HepG2 (cell line): Measurements from ENCODE around the gene GDE1. TPM values are rescaled to one million over a fixed set of nuclear protein-coding genes. Genes with fewer than 3 reads are reported as not detected.

Experiments used
- ARNT2 ChIP-seq: sonication (generic); formaldehyde crosslinking; IDR thresholded peaks from 2 replicates; pipeline ENCODE4 v1.8.0; 2022; ENCODE audit warnings: mild to moderate bottlenecking, low read depth, missing genetic modification reagents, moderate library complexity
- ATRX ChIP-seq: sonication (generic); formaldehyde crosslinking; IDR thresholded peaks from 2 replicates; pipeline ENCODE4 v1.4.0; 2020; ENCODE audit warnings: missing genetic modification reagents, borderline replicate concordance
- ELF1 ChIP-seq: sonication (generic); formaldehyde crosslinking; IDR thresholded peaks from 2 replicates; pipeline ENCODE4 v1.4.0; 2020; ENCODE audit warnings: missing genetic modification reagents
- FIP1L1 ChIP-seq: fragments of 200-400 bp; formaldehyde crosslinking; IDR thresholded peaks from 2 replicates; pipeline ENCODE4 v1.6.1; 2018; ENCODE audit warnings: low read depth, mild to moderate bottlenecking, low read length, moderate library complexity, borderline replicate concordance; ENCODE audit not compliant: insufficient read depth
- FOXP1 ChIP-seq, 2 experiments: fragments of 450-650 bp in 1 of 2; IDR thresholded peaks; 2 replicates each; pipeline ENCODE4 v1.6.1; 2017 to 2018; ENCODE audit warnings: antibody characterized with exemption in 1 of 2
- IKZF1 ChIP-seq: fragments of 450-650 bp; IDR thresholded peaks from 2 replicates; pipeline ENCODE4 v1.7.1; 2016
- MXD4 ChIP-seq: IDR thresholded peaks from 2 replicates; pipeline ENCODE4 v1.6.1; 2016; ENCODE audit warnings: mild to moderate bottlenecking, missing biosample characterization, missing genetic modification reagents
- NFKB2 ChIP-seq: sonication (generic); formaldehyde crosslinking; IDR thresholded peaks from 2 replicates; pipeline ENCODE4 v1.4.0; 2020; ENCODE audit warnings: missing genetic modification reagents, borderline replicate concordance
- ZNF12 ChIP-seq: sonication (generic); formaldehyde crosslinking; IDR thresholded peaks from 2 replicates; pipeline ENCODE4 v1.5.0; 2020; ENCODE audit warnings: missing genetic modification reagents
- ZNF230 ChIP-seq: sonication (generic); formaldehyde crosslinking; IDR thresholded peaks from 2 replicates; pipeline ENCODE4 v1.4.0; 2020; ENCODE audit warnings: mild to moderate bottlenecking, missing genetic modification reagents
- ZNF672 ChIP-seq: sonication (generic); formaldehyde crosslinking; IDR thresholded peaks from 2 replicates; pipeline ENCODE4 v1.8.1; 2022; ENCODE audit warnings: missing genetic modification reagents
- ZNF841 ChIP-seq: sonication (generic); formaldehyde crosslinking; IDR thresholded peaks from 2 replicates; pipeline ENCODE4 v1.8.1; 2023; ENCODE audit warnings: missing genetic modification reagents, borderline replicate concordance
- polyA plus RNA-seq, 8 experiments: library from polyadenylated mRNA; depleted of rRNA in 3 of 8; stranded (reverse) in 7 of 8; unstranded in 1 of 8; fragments of >200 nt; fragmentation: Illumina TruSeq in 4 of 8; extraction: Trizol in 4 of 8; gene quantifications; 2 replicates each; pipeline versions ENCODE4 v1.2.1 to v1.2.3, GENCODE V29; 2011 to 2016; ENCODE audit warnings: low read depth in 4 of 8, missing spikeins in 1 of 8, mixed read lengths in 1 of 8; ENCODE audit not compliant: insufficient read depth in 1 of 8
- total RNA-seq, 5 experiments: library from RNA; depleted of rRNA; stranded (reverse); fragments of >200 nt; fragmentation: Illumina TruSeq; extraction: Trizol; gene quantifications; 2 replicates each; pipeline ENCODE4 v1.2.3, GENCODE V29; 2016; ENCODE audit warnings: low read depth in 1 of 5
- TF ChIP-seq, protein P1 (sequence below): sonication (generic); formaldehyde crosslinking; IDR thresholded peaks from 2 replicates; pipeline ENCODE4 v1.8.0; 2022; ENCODE audit warnings: mild to moderate bottlenecking, missing genetic modification reagents, borderline replicate concordance
- TF ChIP-seq, protein P2 (sequence below): conservative IDR thresholded peaks from 2 replicates; pipeline ENCODE4 v1.6.1; 2018; ENCODE audit warnings: missing genetic modification reagents
- TF ChIP-seq, protein P3 (sequence below): IDR thresholded peaks from 2 replicates; pipeline ENCODE4 v1.6.1; 2016
- TF ChIP-seq, protein P4 (sequence below): sonication (generic); formaldehyde crosslinking; IDR thresholded peaks from 2 replicates; pipeline ENCODE4 v1.8.0; 2022; ENCODE audit warnings: missing genetic modification reagents, mild to moderate bottlenecking, inconsistent platforms, borderline replicate concordance
- TF ChIP-seq, protein P5 (sequence below): sonication (generic); formaldehyde crosslinking; IDR thresholded peaks from 2 replicates; pipeline ENCODE4 v1.4.0; 2020; ENCODE audit warnings: missing genetic modification reagents

GDE1 gene
- total and polyA plus RNA-seq, 2 of the 13 experiments (the other 11 are each of a cell fraction or from before 2014, with no cell fraction given) = 35.9 to 59.0 TPM

DNA sequence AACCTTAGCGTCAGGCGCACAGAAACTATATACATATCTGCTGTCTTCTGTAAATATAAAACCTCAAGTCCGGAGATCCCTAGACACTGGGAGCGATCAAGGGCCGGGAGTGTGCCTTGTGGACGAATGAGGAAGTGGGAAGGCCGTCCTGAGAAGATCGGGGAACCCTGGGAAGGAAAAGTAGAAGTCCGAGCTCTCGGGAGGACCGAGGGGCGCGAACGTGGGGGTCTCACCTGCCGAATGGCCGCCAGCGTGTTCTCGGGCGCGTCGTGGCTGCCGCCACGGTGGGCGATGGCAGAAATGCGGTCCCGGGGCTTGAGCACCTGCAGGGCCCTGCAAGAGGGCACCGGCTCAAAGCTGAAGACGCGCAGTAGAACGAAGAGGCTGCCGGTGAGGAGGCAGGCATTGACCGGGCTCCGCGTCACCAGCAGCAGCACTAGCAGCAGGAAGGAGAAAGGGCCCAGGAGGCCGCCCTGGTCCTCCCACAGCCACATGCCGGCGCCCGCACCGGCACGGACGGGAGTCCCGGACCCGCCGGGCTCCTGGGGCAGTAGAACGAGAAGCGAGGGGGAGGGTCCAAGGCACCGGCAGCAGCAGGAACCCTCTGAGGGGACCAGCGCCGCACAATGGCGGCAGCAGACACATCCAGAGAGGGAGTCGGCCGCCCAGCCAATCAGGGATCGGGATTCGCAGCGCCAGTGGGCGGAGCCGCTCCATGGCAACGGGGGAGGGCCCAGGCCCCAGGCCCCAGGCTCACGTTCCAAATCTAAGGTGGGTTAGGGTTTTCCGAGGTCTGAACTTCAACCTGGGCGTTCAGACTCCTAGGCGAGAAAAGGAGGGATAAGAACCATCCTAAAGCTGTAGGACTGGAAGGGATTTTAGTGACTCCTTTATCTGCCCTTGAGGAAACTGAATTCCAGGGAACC lies at the start of gene GDE1 (continued):
- TF ChIP-seq, protein P1, sequence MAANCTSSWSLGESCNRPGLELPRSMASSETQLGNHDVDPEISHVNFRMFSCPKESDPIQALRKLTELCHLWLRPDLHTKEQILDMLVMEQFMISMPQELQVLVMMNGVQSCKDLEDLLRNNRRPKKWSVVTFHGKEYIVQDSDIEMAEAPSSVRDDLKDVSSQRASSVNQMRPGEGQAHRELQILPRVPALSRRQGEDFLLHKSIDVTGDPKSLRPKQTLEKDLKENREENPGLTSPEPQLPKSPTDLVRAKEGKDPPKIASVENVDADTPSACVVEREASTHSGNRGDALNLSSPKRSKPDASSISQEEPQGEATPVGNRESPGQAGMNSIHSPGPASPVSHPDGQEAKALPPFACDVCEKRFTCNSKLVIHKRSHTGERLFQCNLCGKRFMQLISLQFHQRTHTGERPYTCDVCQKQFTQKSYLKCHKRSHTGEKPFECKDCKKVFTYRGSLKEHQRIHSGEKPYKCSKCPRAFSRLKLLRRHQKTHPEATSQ (CRISPR knock-in tag) = no peak
- TF ChIP-seq FOXP1 (IDR thresholded peaks at IDR 0.05) = no peak
- no peak for TF ChIP-seq FOXP1 (CRISPR knock-in tag; IDR thresholded peaks at IDR 0.05)
- TF ChIP-seq ELF1 = peak; percentile 41
- peak; percentile 90; the same call in 1 of the 2 replicates for TF ChIP-seq MXD4
- no peak for TF ChIP-seq ZNF672 (CRISPR knock-in tag)
- TF ChIP-seq, protein P2, sequence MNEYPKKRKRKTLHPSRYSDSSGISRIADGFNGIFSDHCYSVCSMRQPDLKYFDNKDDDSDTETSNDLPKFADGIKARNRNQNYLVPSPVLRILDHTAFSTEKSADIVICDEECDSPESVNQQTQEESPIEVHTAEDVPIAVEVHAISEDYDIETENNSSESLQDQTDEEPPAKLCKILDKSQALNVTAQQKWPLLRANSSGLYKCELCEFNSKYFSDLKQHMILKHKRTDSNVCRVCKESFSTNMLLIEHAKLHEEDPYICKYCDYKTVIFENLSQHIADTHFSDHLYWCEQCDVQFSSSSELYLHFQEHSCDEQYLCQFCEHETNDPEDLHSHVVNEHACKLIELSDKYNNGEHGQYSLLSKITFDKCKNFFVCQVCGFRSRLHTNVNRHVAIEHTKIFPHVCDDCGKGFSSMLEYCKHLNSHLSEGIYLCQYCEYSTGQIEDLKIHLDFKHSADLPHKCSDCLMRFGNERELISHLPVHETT = peak; percentile 92
- TF ChIP-seq, protein P3, sequence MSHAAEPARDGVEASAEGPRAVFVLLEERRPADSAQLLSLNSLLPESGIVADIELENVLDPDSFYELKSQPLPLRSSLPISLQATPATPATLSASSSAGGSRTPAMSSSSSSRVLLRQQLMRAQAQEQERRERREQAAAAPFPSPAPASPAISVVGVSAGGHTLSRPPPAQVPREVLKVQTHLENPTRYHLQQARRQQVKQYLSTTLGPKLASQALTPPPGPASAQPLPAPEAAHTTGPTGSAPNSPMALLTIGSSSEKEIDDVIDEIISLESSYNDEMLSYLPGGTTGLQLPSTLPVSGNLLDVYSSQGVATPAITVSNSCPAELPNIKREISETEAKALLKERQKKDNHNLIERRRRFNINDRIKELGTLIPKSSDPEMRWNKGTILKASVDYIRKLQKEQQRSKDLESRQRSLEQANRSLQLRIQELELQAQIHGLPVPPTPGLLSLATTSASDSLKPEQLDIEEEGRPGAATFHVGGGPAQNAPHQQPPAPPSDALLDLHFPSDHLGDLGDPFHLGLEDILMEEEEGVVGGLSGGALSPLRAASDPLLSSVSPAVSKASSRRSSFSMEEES = no peak
- TF ChIP-seq, protein P4, sequence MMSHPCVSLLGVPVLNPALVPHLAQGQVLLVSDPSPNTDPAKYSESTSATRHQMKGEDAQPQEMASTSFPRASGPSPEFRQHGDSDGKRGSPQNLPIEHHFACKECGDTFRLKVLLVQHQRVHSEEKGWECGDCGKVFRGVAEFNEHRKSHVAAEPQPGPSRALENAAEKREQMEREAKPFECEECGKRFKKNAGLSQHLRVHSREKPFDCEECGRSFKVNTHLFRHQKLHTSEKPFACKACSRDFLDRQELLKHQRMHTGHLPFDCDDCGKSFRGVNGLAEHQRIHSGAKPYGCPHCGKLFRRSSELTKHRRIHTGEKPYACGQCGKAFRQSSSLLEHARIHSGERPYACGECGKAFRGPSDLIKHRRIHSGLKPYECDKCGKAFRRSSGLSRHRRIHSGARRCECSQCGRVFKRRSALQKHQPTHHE = 0 out of 2 replicates have a peak, but pooled peaks have one; percentile 40
- TF ChIP-seq, protein P5, sequence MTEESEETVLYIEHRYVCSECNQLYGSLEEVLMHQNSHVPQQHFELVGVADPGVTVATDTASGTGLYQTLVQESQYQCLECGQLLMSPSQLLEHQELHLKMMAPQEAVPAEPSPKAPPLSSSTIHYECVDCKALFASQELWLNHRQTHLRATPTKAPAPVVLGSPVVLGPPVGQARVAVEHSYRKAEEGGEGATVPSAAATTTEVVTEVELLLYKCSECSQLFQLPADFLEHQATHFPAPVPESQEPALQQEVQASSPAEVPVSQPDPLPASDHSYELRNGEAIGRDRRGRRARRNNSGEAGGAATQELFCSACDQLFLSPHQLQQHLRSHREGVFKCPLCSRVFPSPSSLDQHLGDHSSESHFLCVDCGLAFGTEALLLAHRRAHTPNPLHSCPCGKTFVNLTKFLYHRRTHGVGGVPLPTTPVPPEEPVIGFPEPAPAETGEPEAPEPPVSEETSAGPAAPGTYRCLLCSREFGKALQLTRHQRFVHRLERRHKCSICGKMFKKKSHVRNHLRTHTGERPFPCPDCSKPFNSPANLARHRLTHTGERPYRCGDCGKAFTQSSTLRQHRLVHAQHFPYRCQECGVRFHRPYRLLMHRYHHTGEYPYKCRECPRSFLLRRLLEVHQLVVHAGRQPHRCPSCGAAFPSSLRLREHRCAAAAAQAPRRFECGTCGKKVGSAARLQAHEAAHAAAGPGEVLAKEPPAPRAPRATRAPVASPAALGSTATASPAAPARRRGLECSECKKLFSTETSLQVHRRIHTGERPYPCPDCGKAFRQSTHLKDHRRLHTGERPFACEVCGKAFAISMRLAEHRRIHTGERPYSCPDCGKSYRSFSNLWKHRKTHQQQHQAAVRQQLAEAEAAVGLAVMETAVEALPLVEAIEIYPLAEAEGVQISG (CRISPR knock-in tag) = peak; percentile 81
- peak; percentile 45; the same call in 1 of the 2 replicates for TF ChIP-seq ZNF230
- no peak for TF ChIP-seq ATRX (CRISPR knock-in tag)
- TF ChIP-seq FIP1L1 = no peak
- TF ChIP-seq NFKB2 (CRISPR knock-in tag) = peak; percentile 95; the same call in 1 of the 2 replicates
- peak; percentile 94 for TF ChIP-seq ARNT2 (CRISPR knock-in tag)
- TF ChIP-seq ZNF841 (CRISPR knock-in tag) = no peak
- no peak; the same call in 1 of the 2 replicates for TF ChIP-seq ZNF12 (CRISPR knock-in tag)
- no peak for TF ChIP-seq IKZF1
